ENCODE results near the gene KLHDC3. TPM values are rescaled to one million over a fixed set of nuclear protein-coding genes. Genes with fewer than 3 reads are reported as not detected.
A peak's percentile ranks its signal among the peaks of the same experiment; 100 is the strongest.

KLHDC3 gene
- total and polyA plus RNA-seq, 2 of the 13 experiments (the other 11 are each of a cell fraction or from before 2014, with no cell fraction given), result 78.3 to 91.5 TPM

DNA sequence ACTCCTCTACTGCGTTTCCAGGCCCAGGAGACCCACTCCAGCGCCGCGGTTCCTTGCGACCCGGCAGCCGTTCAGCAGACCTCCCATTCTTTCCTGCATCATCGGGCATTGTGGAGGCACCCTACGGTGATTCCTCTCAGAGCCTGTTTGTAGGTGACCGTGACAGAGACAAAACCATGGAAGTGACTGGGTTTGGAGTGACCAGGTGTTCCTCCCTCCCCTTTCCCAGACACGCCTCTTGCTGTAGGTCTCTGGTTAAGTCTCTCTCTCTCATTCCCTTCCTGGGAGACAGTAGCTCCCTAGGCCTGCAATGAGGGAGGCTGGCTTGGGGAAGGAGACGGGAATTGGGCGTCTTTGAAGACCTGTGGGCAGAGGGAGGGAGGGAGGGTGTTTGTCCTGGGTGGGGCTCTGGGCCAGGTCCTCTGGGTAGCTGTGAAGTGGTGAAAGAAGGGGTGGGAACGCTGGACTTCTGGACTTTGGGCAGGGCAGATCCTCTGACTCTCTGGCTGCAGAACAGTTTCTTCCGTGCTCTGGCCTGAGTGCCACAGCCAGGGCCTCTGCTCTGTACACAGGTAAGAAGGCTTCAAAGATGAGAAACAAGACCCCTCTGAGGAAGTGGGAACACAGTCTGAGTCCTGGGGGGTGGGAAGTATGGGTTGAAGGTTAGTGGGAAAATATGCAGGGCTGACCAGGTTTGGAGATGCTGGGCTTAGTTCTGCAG lies 46.1 kb downstream of the KLHDC3 start (continued):
- TF ChIP-seq SP5 (CRISPR knock-in tag; IDR thresholded peaks at IDR 0.05; ENCODE audit: borderline replicate concordance, low read depth) (peak; percentile 98), LCORL (IDR thresholded peaks at IDR 0.05) (no peak), LCORL (CRISPR knock-in tag; IDR thresholded peaks at IDR 0.05) (peak; percentile 90), ZNF614 (CRISPR knock-in tag; IDR thresholded peaks at IDR 0.05; ENCODE audit: borderline replicate concordance) (peak; percentile 72; the same call in 1 of the 2 replicates), NBN (conservative IDR thresholded peaks at IDR 0.05) (no peak), BHLHE40 (IDR thresholded peaks at IDR 0.05; ENCODE audit: low read length) (no peak; the same call in 1 of the 2 replicates), ZNF543 (CRISPR knock-in tag; IDR thresholded peaks at IDR 0.05) (peak; percentile 66; the same call in 1 of the 2 replicates), ZEB1 (IDR thresholded peaks at IDR 0.05; ENCODE audit: insufficient replicate concordance, low read depth) (peak; percentile 49), ZSCAN22 (CRISPR knock-in tag; IDR thresholded peaks at IDR 0.05) (no peak), ZBTB20 (CRISPR knock-in tag; IDR thresholded peaks at IDR 0.05; ENCODE audit: borderline replicate concordance, low read depth) (peak; percentile 90; the same call in 1 of the 2 replicates), ZMYM3 (CRISPR knock-in tag; IDR thresholded peaks at IDR 0.05) (peak; percentile 52; the same call in 1 of the 2 replicates), HCFC1 (IDR thresholded peaks at IDR 0.05; ENCODE audit: low read depth, low read length) (no peak), ELF1 (CRISPR knock-in tag; IDR thresholded peaks at IDR 0.05) (peak; percentile 62; the same call in 1 of the 2 replicates), KLF16 (CRISPR knock-in tag; IDR thresholded peaks at IDR 0.05) (peak in 1 of 2 experiments; percentile 44; a peak in 1 of 4 replicates), YEATS2 (CRISPR knock-in tag; IDR thresholded peaks at IDR 0.05; ENCODE audit: borderline replicate concordance) (0 out of 2 replicates have a peak, but pooled peaks have one; percentile 31), RNF2 (conservative IDR thresholded peaks at IDR 0.05; ENCODE audit: low read depth) (no peak), ZNF331 (CRISPR knock-in tag; IDR thresholded peaks at IDR 0.05) (peak; percentile 80), ZNF383 (CRISPR knock-in tag; IDR thresholded peaks at IDR 0.05; ENCODE audit: borderline replicate concordance) (peak; percentile 84; the same call in 1 of the 2 replicates), SOX6 (IDR thresholded peaks at IDR 0.05) (no peak), SOX6 (CRISPR knock-in tag; IDR thresholded peaks at IDR 0.05) (peak; percentile 52; the same call in 1 of the 2 replicates), NFYC (CRISPR knock-in tag; IDR thresholded peaks at IDR 0.05) (0 out of 2 replicates have a peak, but pooled peaks have one; percentile 15), FOXP1 (IDR thresholded peaks at IDR 0.05) (no peak), FOXP1 (CRISPR knock-in tag; IDR thresholded peaks at IDR 0.05) (peak; percentile 67)
- TF ChIP-seq, protein P1, sequence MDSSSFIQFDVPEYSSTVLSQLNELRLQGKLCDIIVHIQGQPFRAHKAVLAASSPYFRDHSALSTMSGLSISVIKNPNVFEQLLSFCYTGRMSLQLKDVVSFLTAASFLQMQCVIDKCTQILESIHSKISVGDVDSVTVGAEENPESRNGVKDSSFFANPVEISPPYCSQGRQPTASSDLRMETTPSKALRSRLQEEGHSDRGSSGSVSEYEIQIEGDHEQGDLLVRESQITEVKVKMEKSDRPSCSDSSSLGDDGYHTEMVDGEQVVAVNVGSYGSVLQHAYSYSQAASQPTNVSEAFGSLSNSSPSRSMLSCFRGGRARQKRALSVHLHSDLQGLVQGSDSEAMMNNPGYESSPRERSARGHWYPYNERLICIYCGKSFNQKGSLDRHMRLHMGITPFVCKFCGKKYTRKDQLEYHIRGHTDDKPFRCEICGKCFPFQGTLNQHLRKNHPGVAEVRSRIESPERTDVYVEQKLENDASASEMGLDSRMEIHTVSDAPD (CRISPR knock-in tag; IDR thresholded peaks at IDR 0.05), result peak; percentile 79; the same call in 1 of the 2 replicates
- TF ChIP-seq, protein P2, sequence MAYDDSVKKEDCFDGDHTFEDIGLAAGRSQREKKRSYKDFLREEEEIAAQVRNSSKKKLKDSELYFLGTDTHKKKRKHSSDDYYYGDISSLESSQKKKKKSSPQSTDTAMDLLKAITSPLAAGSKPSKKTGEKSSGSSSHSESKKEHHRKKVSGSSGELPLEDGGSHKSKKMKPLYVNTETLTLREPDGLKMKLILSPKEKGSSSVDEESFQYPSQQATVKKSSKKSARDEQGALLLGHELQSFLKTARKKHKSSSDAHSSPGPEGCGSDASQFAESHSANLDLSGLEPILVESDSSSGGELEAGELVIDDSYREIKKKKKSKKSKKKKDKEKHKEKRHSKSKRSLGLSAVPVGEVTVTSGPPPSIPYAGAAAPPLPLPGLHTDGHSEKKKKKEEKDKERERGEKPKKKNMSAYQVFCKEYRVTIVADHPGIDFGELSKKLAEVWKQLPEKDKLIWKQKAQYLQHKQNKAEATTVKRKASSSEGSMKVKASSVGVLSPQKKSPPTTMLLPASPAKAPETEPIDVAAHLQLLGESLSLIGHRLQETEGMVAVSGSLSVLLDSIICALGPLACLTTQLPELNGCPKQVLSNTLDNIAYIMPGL (CRISPR knock-in tag; IDR thresholded peaks at IDR 0.05; ENCODE audit: borderline replicate concordance in 1 of 2, low read depth in 1 of 2), result peak in 1 of 2 experiments; percentile 67; a peak in 3 of 4 replicates
- TF ChIP-seq, protein P3, sequence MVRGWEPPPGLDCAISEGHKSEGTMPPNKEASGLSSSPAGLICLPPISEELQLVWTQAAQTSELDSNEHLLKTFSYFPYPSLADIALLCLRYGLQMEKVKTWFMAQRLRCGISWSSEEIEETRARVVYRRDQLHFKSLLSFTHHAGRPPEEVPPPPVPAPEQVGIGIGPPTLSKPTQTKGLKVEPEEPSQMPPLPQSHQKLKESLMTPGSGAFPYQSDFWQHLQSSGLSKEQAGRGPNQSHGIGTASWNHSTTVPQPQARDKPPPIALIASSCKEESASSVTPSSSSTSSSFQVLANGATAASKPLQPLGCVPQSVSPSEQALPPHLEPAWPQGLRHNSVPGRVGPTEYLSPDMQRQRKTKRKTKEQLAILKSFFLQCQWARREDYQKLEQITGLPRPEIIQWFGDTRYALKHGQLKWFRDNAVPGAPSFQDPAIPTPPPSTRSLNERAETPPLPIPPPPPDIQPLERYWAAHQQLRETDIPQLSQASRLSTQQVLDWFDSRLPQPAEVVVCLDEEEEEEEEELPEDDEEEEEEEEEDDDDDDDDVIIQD (CRISPR knock-in tag; IDR thresholded peaks at IDR 0.05; ENCODE audit: low read depth), result 0 out of 2 replicates have a peak, but pooled peaks have one; percentile 50
